Measurements from ENCODE around the gene DGKD. TPM values are rescaled to one million over a fixed set of nuclear protein-coding genes. Genes with fewer than 3 reads are reported as not detected.

Gene DGKD
- total RNA-seq, 1 donor from 2014 or later: 68.6 TPM

DNA sequence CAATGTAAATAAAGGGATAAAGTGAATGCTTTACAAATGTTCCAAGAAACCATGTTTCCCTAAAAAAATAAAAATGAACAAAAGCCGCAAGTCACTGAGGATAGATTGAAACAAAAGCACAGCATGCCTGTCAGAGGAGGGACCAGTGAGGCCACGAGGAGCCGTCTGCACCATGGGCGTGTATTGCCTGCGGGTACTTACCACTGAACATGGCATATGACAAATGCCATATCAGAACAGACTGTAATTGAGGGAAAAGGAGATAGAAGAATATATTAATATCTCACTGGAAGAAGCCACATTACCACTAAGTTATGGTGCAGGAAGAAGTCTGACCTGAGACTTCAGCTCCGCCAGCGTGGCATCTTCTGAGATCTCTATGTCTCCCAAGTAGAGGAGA is 136.5 kb downstream of the DGKD start:
- intact Hi-C loops (cut with micrococcal nuclease): no loop called here

DNA sequence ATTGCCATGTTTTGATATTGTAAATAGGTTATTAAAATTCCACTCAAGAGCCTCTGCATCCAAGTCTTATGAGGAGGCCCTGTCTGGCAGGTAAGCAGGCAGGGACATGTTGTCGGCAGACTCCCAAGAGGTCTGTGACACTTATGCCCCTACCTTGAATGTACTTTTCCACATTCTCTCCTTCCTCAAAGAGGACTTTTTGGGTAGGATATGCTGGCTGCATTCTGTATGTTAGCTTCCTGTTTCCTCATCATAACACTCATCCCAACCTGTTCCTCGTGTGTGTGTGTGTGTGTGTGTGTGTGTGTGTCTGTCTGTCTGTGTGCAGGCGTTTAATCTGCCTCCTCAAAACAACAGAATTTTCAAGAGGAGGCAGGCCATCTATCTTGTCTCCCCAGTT is 137.0 kb downstream of the DGKD start:
- intact Hi-C loops (cut with micrococcal nuclease): no loop called here

DNA sequence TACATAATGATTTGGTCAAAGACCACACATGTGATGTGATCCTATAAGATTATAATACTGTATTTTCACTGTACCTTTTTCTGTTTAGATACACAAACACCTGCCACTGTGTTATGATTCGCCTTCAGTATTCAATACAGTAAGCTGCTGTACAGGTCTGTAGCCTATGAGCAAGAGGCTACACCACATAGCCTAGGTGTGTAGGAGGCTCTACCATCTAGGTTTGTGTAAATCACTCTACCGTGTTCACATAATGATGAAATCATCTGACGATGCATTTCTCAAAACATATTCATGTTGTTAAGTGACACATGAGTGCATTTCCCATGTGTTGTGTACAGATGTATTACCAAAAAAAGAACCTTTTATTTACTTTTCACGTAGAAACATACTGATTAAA is 137.8 kb downstream of the DGKD start:
- intact Hi-C loops (cut with micrococcal nuclease): no loop called here

DNA sequence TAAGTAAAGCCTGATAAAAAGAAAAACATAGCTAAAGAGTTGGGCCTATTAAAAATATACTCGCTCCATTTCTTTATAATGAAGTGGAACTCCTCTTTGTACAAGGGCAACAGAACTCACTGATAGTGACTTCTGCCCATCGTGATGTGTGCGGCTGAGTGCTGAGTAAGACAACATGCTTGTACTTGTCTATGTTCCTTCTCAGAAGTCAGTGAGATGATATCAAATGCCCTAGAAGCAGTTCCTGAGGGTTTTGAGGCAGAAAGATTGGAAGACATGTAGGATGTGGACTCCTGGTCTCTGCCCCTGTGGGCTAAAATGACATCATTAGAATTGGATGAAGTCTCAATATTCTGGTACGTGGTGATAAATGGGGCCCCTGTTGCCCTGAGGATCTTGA is 138.5 kb downstream of the DGKD start:
- intact Hi-C loops (cut with micrococcal nuclease): no loop called here

DNA sequence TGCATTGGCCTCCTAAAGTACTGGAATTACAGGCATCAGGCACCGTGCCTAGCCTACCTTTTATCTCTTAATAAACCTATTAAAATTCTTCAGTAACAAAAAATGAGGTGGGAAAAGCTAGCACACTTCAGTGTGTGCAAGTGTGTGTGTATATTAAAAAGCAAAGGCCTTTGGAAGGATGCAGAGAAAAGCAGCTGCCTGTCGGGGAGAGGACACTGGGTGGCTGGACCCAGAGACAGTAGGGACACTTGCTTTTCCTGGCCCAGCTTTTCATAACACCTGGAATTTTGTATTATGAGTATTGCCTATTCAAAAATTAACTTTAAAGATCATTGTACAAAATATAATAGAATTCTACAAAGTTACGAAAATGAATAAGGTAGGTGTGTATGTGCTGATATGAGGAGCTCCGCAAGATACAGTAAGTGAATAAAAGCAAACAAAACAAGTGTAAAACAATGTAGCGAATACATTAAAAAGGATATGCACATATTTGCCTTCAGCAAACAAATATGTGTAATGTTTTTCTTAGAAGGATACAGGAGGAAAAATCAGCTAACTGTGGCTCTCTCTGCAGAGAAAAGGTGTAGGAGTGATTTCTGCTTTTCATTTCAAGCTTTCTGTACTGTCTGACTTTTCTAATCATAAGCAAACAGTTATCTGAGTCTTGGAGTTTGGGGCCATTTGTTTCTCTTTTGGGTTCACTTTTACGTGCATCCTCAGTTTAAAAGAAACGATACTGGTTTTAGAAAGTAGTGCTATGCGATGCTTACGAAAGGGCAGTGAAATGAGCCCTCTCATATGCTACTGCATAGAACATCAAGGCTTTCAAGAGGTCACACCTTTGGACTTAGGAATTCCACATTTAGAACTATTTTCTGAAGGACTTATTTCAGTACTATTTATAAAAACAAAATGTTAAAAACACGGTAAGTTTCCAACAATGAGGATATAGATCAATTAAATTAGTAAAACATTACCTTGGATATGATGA is 141.5 kb downstream of the DGKD start:
- intact Hi-C loops (cut with micrococcal nuclease): no loop called here

DNA sequence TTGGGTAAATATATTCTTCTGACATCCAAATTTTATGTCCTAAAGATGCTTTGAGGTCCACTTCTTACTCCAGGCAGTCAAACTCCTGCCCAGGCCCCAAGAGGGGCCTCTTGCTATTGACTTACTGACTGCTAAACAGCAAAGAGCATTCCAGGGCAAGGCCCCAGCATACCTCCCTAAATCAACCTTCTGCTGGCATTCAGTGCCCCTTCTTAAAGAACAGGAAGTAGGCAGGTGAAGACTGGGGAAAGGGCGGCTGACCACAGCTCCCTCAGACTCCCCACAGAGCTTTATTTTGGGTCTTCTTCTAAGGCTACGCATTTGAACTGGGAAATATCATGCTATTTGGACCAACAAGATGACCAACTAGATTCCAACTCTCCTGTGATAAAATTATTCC is 143.4 kb downstream of the DGKD start:
- intact Hi-C loops (cut with micrococcal nuclease): no loop called here

DNA sequence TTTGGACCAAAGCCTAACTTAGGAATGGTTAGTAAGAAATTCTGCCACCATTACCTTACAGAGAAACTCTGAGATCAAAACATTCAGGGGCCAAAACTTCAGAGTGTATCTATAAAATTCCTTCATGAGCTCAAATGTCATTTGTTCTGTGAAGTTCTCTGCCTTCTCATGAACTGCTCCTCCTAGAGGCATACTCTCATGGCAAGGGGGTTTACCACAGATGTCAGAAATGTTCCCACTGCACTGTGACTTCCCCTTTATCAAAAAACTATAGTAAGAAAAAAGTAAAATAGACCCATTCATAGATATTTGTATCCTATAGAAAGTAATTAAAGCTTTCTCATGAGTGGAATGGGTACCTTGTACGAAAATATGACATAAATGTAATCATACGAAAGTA is 143.8 kb downstream of the DGKD start:
- intact Hi-C loops (cut with micrococcal nuclease): no loop called here

DNA sequence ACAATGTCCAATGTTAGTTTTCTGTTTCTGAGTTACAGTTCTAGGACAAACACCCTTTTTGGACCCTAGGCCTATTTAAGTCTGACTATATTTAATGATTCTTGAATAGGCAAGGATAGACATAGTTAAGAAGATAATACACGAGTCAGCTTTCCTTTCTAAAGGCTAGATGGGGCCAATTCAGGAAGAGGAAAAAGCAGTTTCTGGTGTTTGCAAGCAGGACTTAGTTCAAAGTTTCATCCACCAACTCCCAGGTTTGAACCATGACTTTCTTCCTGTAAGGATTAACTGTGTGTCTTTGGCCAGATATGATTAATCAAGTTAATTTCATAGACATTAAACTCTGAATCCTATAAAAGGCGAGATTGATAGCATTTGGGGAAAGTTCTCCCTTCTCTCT is 145.6 kb downstream of the DGKD start:
- intact Hi-C loops (cut with micrococcal nuclease): no loop called here

DNA sequence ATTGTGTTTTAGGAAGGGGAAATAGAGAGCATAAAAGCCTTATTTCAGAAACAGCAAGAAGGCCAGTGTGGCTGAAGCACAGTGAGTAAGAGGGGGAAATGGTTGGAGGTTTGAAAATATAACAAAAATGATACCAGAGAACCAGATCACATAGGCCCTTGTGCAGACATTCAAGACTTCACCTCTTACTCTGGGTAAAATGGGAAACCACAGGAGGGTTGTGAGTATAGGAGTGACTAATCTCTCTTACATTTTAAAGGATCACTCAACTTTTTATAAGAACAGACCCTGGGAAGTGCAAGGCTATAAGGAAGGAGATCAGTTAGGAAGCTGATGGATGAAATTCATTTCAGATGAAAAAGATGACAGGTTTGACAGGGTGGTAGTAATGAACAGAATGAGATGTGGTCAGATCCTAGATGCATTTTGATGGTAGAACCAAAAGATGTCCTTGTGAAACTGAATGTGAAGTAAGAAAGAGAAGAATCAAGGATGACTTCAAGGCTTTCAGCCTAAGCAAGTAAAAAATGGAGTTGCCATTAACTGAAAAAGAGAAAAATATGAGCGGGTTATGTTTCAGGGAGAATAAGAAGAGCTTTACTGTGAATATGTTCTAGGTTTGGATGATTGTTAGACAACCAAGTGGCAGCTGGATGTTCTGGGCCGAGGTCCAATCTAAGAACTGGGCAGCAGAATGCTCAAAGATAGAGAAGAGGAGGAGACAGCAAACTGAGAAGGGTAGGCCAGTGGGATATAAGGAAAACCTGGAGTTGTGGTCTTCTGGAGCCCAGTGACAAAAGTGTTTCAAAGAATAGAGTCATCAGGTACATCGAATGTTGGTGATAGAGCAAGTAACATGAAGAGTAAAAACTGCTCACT is 147.1 kb downstream of the DGKD start:
- intact Hi-C loops (cut with micrococcal nuclease): no loop called here

DNA sequence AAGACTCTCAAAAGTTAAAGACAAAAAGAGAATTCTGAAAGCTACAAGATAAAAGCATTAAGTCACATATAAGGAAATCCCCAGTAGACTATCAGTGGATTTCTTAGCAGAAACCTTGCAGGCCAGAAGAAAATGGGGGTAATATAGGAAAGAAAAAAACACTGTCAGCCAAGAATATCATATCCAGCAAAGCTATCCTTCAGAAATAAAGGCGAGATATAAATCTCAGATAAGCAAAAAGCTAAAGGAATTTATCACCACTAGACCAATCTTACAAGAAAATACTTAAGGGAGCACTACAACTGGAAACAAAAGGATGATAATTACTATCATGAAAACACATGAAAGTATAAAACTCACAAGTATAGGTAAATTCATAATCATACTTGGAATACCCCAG is 149.2 kb downstream of the DGKD start:
- intact Hi-C loops (cut with micrococcal nuclease): no loop called here

DNA sequence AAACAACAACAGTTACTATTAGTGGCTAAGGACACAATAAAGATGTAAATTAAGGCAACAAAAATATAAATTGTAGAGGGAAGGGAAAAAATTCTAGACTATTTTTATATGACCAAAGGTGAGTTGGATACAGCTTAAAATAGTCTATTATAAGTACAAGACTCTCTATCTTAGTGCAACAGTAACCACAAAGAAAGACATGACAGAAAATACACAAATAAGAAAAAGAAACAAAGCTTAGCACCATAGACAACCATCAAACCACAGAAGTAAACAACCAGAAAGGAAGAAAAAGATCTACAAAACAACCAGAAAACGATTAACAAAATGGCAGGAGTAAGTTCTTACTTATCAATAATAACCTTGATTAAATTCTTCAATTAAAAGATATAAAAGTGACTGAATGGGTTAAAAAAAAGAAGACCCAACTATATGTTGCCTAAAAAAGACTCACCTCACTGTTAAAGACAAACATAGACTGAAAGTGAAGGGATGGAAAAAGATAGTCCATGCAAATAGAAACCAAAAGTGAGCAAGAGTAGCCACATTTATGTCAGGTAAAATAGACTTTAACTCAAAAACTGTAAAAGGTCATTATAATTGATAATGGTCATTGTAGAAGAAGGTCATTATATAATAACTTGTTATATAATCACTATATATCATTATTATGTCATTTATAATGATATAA is 149.8 kb downstream of the DGKD start:
- intact Hi-C loops (cut with micrococcal nuclease): no loop called here

DNA sequence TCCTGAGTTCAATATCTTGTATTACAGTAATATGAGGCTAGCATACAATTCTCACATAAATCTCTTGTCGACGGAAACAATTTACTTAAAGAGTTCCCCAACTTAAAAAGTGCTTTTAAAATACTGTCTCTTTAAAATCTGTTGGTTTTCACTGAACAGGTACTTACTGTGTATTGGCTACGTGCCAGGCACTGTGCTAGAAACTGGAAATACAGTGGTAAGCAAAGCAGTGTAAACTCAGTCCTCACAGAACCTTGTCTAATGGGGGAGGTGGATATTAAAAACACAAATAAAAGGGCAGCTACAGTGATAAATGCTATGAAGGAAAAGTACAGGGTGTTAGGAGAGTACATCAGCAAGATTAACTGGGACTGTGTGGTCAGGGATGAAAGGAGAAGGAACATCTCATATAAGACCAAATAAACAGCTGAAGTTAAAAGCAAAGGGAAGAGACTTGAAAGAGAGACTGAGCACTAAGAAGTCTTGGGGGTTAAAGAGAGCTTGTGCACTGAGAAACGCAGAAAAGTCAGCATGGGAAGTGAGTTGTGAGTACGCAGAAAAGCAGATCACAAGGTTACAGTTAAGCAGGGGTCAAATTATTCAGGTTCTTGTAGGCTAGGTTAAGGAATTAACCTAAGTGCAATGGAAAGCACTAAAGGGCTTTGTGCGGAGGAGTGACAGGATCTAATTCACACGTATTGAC is 159.8 kb downstream of the DGKD start:
- intact Hi-C loops (cut with micrococcal nuclease): no loop called here

DNA sequence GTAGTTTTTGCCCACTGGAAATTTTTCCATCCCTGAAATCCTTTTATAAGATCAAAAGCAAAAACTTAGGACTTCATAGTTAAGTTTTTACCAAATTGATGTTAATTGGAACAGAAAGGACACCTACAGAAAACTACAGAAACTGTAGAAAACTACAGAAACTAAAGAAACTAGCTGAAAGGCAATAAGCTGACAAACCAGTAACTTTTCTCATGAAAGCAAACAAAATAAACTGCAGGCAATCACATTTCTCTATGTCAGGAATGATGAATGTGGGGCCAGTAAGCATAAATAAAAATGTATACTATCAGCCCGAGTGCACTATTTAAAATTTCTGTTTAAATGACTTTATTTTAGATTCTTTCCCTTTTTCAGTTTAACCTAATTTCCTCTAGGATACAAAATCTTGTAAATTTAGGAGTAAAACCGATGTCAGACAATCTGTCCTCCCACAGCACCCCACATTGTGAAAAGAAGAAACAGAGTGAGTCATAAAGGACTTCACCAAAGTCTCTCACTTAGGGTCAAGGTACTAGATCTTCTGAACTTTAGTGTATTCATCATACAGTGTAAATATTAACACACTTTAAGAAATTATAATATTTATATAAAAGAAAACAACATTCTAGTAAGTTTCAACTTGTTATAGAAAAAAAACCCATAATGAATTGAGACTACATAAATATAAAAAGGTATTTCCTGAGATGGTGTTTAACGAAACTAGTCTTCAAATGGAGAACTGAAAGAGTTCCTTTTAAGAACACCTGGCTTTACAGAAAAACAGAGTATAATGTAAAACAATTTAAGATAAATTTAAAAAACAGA is 165.7 kb downstream of the DGKD start:
- intact Hi-C loops (cut with micrococcal nuclease): no loop called here

Other genes with a start within 250 kb of the DGKD start
- 56.3 and 62.2 TPM in 2 replicates for gene ATG16L1, start 102.8 kb upstream of the DGKD start, total RNA-seq
- 0.02 and 0.34 TPM in 2 replicates for gene SAG, start 46.7 kb upstream of the DGKD start, total RNA-seq
- gene USP40, start 212.3 kb downstream of the DGKD start, total RNA-seq: 11.0 TPM in 2 replicates

Data from T-helper 2 cell treated with Interferon-gamma antibody and Interleukin-4, amounts not matched to agents 100 ng/mL and 5 ng/mL, for 36 hours (primary cell).